Activated CD8-positive, alpha-beta T cell treated with anti-CD3 and anti-CD28 coated beads for 36 hours (primary cell): ENCODE data around the gene TP73. TPM values are rescaled to one million over a fixed set of nuclear protein-coding genes. Genes with fewer than 3 reads are reported as not detected.

Experiments used
- ATAC-seq: fragments of 200-7000 bp; cut with Tn5 transposase; one replicate; pipeline ENCODE4 v1.10.0; 2021; ENCODE audit warnings: mild to moderate bottlenecking, moderate library complexity
- CTCF ChIA-PET: fragments of 350-600 bp; sonication (Branson Sonifier 250); formaldehyde crosslinking; loops from one replicate; lab custom pipeline; 2021; ENCODE audit warnings: antibody characterized with exemption; lab: Charles Lee
- POLR2A ChIA-PET: fragments of 350-600 bp; sonication (Branson Sonifier 250); formaldehyde crosslinking; loops from one replicate; lab custom pipeline; 2021; ENCODE audit warnings: antibody characterized with exemption; lab: Charles Lee
- DNase-seq: peaks from one replicate; pipeline ENCODE4 v3.0.0-alpha.2; 2020
- H3K27ac Mint-ChIP-seq: one replicate; pipeline ENCODE4 v1.8.0; 2021; ENCODE audit warnings: mild to moderate bottlenecking, mixed read lengths
- H3K27me3 Mint-ChIP-seq: one replicate; pipeline ENCODE4 v1.8.0; 2021; ENCODE audit warnings: mixed read lengths
- H3K36me3 Mint-ChIP-seq: one replicate; pipeline ENCODE4 v1.8.0; 2021; ENCODE audit warnings: low read depth, mixed read lengths
- H3K4me1 Mint-ChIP-seq: one replicate; pipeline ENCODE4 v1.8.0; 2021; ENCODE audit warnings: low read depth, mixed read lengths
- H3K4me3 Mint-ChIP-seq: one replicate; pipeline ENCODE4 v1.8.0; 2021; ENCODE audit warnings: mild to moderate bottlenecking, moderate library complexity, mixed read lengths
- H3K9me3 Mint-ChIP-seq: one replicate; pipeline ENCODE4 v1.8.0; 2021; ENCODE audit warnings: mixed read lengths
- CTCF ChIP-seq: fragments of 200-600 bp; IDR thresholded peaks from one replicate; pipeline ENCODE4 v1.8.0; 2022; ENCODE audit warnings: antibody characterized with exemption, mild to moderate bottlenecking
- intact Hi-C: fragments of 100-400 bp; cut with micrococcal nuclease; formaldehyde crosslinking; loops from one replicate; pipeline ENCODE4 v1.10.0; 2022
- total RNA-seq, 2 experiments: library from RNA; stranded (reverse); gene quantifications; one replicate each; pipeline ENCODE4 v1.2.3, GENCODE V29; 2021

TP73 gene
- total RNA-seq, 2 experiments from 2014 or later = 0.60 to 0.68 TPM

DNA sequence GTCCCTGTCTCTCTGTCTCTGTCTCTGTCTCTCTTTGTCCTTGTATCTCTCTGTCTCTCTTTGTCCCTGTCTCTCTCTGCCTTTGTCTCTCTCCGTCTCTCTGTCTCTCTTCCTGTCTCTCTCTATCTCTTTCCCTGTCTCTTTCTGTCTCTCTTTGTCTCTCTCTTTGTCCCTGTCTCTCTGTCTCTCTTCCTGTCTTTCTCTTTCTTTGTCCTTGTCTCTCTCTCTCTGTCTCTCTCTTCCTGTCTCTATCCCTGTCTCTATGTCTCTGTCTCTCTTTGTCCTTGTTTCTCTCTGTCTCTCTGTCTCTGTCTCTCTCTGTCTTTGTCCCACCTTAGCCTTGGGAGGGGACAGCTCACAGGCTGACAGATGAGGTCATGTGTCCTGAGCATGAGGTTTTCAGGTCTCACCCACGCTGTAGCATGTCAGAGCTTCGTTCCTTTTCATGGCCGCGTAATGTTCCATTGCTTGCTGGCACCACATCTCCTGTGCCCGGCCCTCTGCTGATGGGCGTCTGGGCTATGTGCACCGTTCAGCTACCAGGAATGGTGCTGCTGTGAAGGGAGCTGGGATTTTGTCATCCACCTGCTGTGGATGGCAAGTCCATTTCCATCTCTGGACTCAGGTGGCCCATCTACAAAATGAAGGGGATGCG is 27.6 kb downstream of the TP73 start:
- no peak overlapping the region for H3K4me3 Mint-ChIP-seq
- H3K4me1 Mint-ChIP-seq = peaks cover 17% of the 10 kb centered on the region
- no peak overlapping the region for H3K27ac Mint-ChIP-seq
- no peaks in the 10 kb centered on the region for H3K36me3 Mint-ChIP-seq
- POLR2A ChIA-PET = no interaction called here
- no peak for TF ChIP-seq CTCF
- intact Hi-C loops = no loop called here
- ATAC-seq (no peak), DNase-seq (no peak)
- CTCF ChIA-PET = no interaction called here
- H3K9me3 Mint-ChIP-seq = no peaks in the 10 kb centered on the region
- peaks cover 14% of the 10 kb centered on the region for H3K27me3 Mint-ChIP-seq

DNA sequence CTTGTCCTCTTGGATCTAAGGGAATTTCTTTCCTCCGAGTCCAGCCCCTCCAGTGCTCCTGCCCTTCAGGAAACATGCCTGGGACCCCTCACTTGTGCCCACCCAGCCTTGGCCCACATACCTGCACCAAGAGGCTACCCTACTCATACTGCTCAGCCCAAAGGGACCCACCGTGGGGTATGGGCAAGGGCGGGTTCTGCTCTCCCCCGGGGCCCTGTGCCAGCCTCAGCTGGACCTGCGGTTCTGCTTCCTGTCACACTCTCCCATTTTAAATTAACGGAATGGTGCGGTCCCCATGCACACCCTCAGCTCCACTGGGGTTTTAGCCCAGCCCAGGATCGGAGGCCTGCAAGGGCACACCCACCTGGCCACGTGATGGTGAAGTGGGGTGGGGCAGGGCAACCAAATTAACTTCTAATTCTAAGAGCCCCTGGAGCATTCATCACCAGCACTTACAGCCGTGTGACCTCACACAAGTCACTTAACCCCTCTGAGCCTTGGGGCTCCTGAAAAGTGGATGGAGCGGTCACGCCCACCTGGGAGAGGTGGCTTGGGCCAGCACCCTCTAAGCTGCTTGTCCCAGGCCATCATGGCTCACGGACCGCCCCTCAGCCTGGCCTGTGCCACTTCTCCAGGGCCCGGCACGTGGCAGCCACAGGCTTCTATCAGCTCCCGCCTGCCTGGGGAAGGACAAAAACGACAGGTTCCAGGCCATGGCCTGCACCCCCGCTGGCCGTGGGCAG is 28.3 kb downstream of the TP73 start:
- ChIA-PET CTCF (no interaction called here), POLR2A (no interaction called here)
- Mint-ChIP-seq H3K4me1 (peaks cover 17% of the 10 kb centered on the region), H3K9me3 (no peaks in the 10 kb centered on the region), H3K36me3 (no peaks in the 10 kb centered on the region), H3K4me3 (no peak overlapping the region), H3K27me3 (peaks cover 16% of the 10 kb centered on the region), H3K27ac (no peak overlapping the region)
- ATAC-seq = no peak
- intact Hi-C loops = no loop called here
- no peak for TF ChIP-seq CTCF
- no peak for DNase-seq

DNA sequence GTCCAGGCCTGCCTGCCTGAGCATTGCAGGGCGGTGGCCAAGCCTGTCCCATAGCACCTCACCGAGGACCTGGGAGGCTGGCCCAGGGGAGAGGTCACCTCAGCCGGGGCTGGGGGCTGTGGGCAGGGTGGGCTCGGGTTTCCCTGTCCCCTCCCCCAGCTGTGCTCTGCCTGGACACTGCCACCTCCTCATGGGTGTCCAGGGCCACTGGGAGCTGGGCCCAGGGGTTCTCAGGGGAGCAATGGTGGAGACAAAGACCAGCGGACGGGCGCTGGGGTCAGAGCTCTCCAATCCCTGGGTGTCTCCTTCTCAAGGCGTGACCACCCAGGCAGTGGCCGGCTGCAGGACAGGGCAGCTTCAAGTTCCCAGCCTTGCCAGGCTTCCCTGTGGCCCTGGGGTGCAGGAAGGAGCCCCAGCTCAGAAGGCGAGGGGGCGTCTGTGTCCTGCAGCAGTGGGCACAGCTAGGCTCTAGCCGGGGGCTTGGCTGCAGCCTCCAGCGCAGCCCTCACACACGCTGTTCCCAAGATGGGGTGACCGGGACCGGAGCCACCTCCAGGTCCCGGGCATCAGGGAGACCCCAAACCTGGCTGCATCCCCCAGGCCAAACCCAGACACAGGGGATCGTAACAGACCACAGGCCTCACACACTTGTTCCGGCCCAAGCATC is 29.0 kb downstream of the TP73 start:
- no peaks in the 10 kb centered on the region for H3K9me3 Mint-ChIP-seq
- no peak overlapping the region for H3K4me3 Mint-ChIP-seq
- DNase-seq (no peak), ATAC-seq (no peak)
- peaks cover 17% of the 10 kb centered on the region for H3K4me1 Mint-ChIP-seq
- H3K27ac Mint-ChIP-seq = no peak overlapping the region
- H3K27me3 Mint-ChIP-seq = peaks cover 16% of the 10 kb centered on the region
- POLR2A ChIA-PET = interaction anchor here (0.5 kb wide), 1 partner anchor 14 kb away, joined by 3 read pairs; no protein-coding TSS in a partner anchor
- no peak for TF ChIP-seq CTCF
- CTCF ChIA-PET = no interaction called here
- intact Hi-C loops = no loop called here
- no peaks in the 10 kb centered on the region for H3K36me3 Mint-ChIP-seq

GRCh38 chr1:3681898-3682806 is 29.8 kb downstream of the TP73 start:
- no peaks in the 10 kb centered on the region for H3K9me3 Mint-ChIP-seq
- no peaks in the 10 kb centered on the region for H3K36me3 Mint-ChIP-seq
- TF ChIP-seq CTCF = no peak
- H3K4me3 Mint-ChIP-seq = no peak overlapping the region
- CTCF ChIA-PET = no interaction called here
- peaks cover 12% of the 10 kb centered on the region for H3K4me1 Mint-ChIP-seq
- intact Hi-C loops = no loop called here
- ATAC-seq (no peak), DNase-seq (no peak)
- H3K27ac Mint-ChIP-seq = no peak overlapping the region
- POLR2A ChIA-PET = interaction anchor here (0.5 kb wide), 1 partner anchor 15 kb away, joined by 3 read pairs; no protein-coding TSS in a partner anchor
- H3K27me3 Mint-ChIP-seq = peaks cover 16% of the 10 kb centered on the region
